GM12878 (cell line): ENCODE data around the gene CARD10. TPM values are rescaled to one million over a fixed set of nuclear protein-coding genes. Genes with fewer than 3 reads are reported as not detected.

Experiments used
- ATAC-seq: fragments of 200-7000 bp; cut with Tn5 transposase; 3 replicates; pipeline ENCODE4 v1.9.1; 2020; ENCODE audit warnings: mild to moderate bottlenecking, moderate library complexity
- BruUV-seq: library from RNA; stranded (reverse); fragments of 400-500 nt; replicated peaks from 2 replicates; lab custom pipeline; 2021; lab: Mats Ljungman, UMichigan
- CTCF ChIA-PET: fragments of 300-600 bp; sonication (Branson Sonifier 250); formaldehyde crosslinking; extraction: SDS; loops from one replicate; lab custom pipeline; 2021; ENCODE audit warnings: inconsistent platforms; lab: Yijun Ruan, JAX
- POLR2A ChIA-PET: fragments of 350-600 bp; formaldehyde crosslinking; extraction: SDS; loops from one replicate; lab custom pipeline; 2021; ENCODE audit warnings: inconsistent platforms; lab: Charles Lee
- RAD21 ChIA-PET: fragments of 300-600 bp; sonication (Branson Sonifier 250); formaldehyde crosslinking; loops from one replicate; lab custom pipeline; 2023; ENCODE audit warnings: antibody characterized with exemption; ENCODE audit not compliant: unreplicated experiment; lab: Charles Lee
- SMC1A ChIA-PET: fragments of 300-600 bp; sonication (Branson Sonifier 250); formaldehyde crosslinking; loops from one replicate; lab custom pipeline; 2023; ENCODE audit not compliant: unreplicated experiment, uncharacterized antibody; lab: Charles Lee
- DNase-seq: peaks from one replicate; pipeline ENCODE4 v3.0.0-alpha.2; 2011; ENCODE audit warnings: low read depth, low spot score
- FAIRE-seq: peaks from 3 replicates; lab custom pipeline; 2011; peaks lifted over from hg19 to GRCh38; lab: Jason Lieb, UNC
- H2AFZ ChIP-seq: 2 replicates; pipeline ENCODE4 v1.6.0; 2011; ENCODE audit warnings: low read depth, low read length, control low read depth; ENCODE audit not compliant: control insufficient read depth
- H3K27ac ChIP-seq: 2 replicates; pipeline ENCODE4 v1.5.1; 2011; ENCODE audit warnings: control low read depth; ENCODE audit not compliant: control insufficient read depth, insufficient read depth
- H3K27me3 ChIP-seq, 2 experiments: replicated peaks in 1 of 2; 2 replicates each; pipeline versions ENCODE4 v1.6.0 to v1.6.1; 2011; ENCODE audit warnings: low read length in 1 of 2; ENCODE audit not compliant: control insufficient read depth in 2 of 2, insufficient read depth in 2 of 2
- H3K36me3 ChIP-seq, 2 experiments: 2 replicates each; pipeline ENCODE4 v1.5.1; 2011; ENCODE audit warnings: low read length in 1 of 2; ENCODE audit not compliant: control insufficient read depth in 2 of 2, insufficient read depth in 2 of 2
- H3K4me1 ChIP-seq: 2 replicates; pipeline ENCODE4 v1.6.1; 2011; ENCODE audit warnings: mild to moderate bottlenecking, low read length, moderate library complexity, mixed read lengths; ENCODE audit not compliant: control insufficient read depth, insufficient read depth
- H3K4me2 ChIP-seq: 2 replicates; pipeline ENCODE4 v1.6.0; 2011; ENCODE audit warnings: control low read depth; ENCODE audit not compliant: control insufficient read depth, insufficient read depth
- H3K4me3 ChIP-seq: fragments of 200-600 bp; sonication (generic); 2 replicates; pipeline ENCODE4 v1.5.1; 2016
- H3K79me2 ChIP-seq: 2 replicates; pipeline ENCODE4 v1.6.0; 2011; ENCODE audit warnings: low read length; ENCODE audit not compliant: control insufficient read depth, insufficient read depth
- H3K9ac ChIP-seq: 2 replicates; pipeline ENCODE4 v1.8.0; 2011; ENCODE audit warnings: low read length, control low read depth, mixed read lengths; ENCODE audit not compliant: control insufficient read depth, insufficient read depth
- H3K9me3 ChIP-seq: replicated peaks from 3 replicates; pipeline ENCODE4 v1.5.1; 2011; ENCODE audit warnings: mild to moderate bottlenecking, low read length; ENCODE audit not compliant: control insufficient read depth, insufficient read depth
- H4K20me1 ChIP-seq: 2 replicates; pipeline ENCODE4 v1.6.0; 2011; ENCODE audit not compliant: control insufficient read depth, insufficient read depth
- CREM ChIP-seq: IDR thresholded peaks from 2 replicates; pipeline ENCODE4 v1.6.1; 2014; ENCODE audit warnings: antibody characterized with exemption, low read depth
- EGR1 ChIP-seq, 2 experiments: IDR thresholded peaks; 1 replicate in 1 of 2; 2 replicates in 1 of 2; pipeline ENCODE4 v1.6.1; 2011 to 2012; ENCODE audit warnings: low read depth in 2 of 2, low read length in 2 of 2, borderline replicate concordance in 1 of 2, mild to moderate bottlenecking in 1 of 2, moderate library complexity in 1 of 2
- FOXM1 ChIP-seq: IDR thresholded peaks from 2 replicates; pipeline ENCODE4 v1.6.1; 2012; ENCODE audit warnings: low read depth, mild to moderate bottlenecking, inconsistent platforms, low read length, moderate library complexity
- HCFC1 ChIP-seq: fragments of 150-350 bp; IDR thresholded peaks from 2 replicates; pipeline ENCODE4 v1.6.1; 2014; ENCODE audit warnings: low read length
- IRF4 ChIP-seq: IDR thresholded peaks from 2 replicates; pipeline ENCODE4 v1.6.1; 2011; ENCODE audit warnings: low read depth, low read length
- JUND ChIP-seq: IDR thresholded peaks from 2 replicates; pipeline ENCODE4 v1.6.1; 2012; ENCODE audit warnings: low read depth, mild to moderate bottlenecking, low read length, improper control_type of control experiment, moderate library complexity
- MYB ChIP-seq: fragments of 150-350 bp; IDR thresholded peaks from 2 replicates; pipeline ENCODE4 v1.6.1; 2014; ENCODE audit warnings: mild to moderate bottlenecking, low read depth, low read length, borderline replicate concordance
- NFXL1 ChIP-seq: fragments of 450-650 bp; IDR thresholded peaks from 2 replicates; pipeline ENCODE4 v1.6.1; 2017; ENCODE audit warnings: antibody characterized with exemption, mild to moderate bottlenecking, borderline replicate concordance
- PAX8 ChIP-seq: fragments of 450-650 bp; IDR thresholded peaks from 2 replicates; pipeline ENCODE4 v1.6.1; 2017; ENCODE audit warnings: mild to moderate bottlenecking, moderate library complexity
- SMAD5 ChIP-seq: IDR thresholded peaks from 2 replicates; pipeline ENCODE4 v1.6.1; 2016; ENCODE audit warnings: antibody characterized with exemption, low read depth
- SMARCA5 ChIP-seq: fragments of 450-650 bp; IDR thresholded peaks from 2 replicates; pipeline ENCODE4 v1.6.1; 2017; ENCODE audit warnings: mild to moderate bottlenecking
- TAF1 ChIP-seq: IDR thresholded peaks from 2 replicates; pipeline ENCODE4 v1.6.1; 2011; ENCODE audit warnings: mild to moderate bottlenecking, low read depth, low read length, borderline replicate concordance
- ZNF24 ChIP-seq: fragments of 450-650 bp; IDR thresholded peaks from 2 replicates; pipeline ENCODE4 v1.6.1; 2017; ENCODE audit warnings: antibody characterized with exemption, mild to moderate bottlenecking
- WGBS: methylation state at CpG from one replicate; pipeline ENCODE4 v1.1.6; 2016; ENCODE audit warnings: low lambda C conversion rate; ENCODE audit not compliant: insufficient replicate concordance, insufficient coverage; ENCODE audit errors: missing lambda C conversion rate; 5-methylcytosine and 5-hydroxymethylcytosine counted together
- in situ Hi-C: fragments of 300-500 bp; cut with MboI; formaldehyde crosslinking; loops from 9 replicates; pipeline ENCODE4 v1.14.3; 2018; ENCODE audit warnings: mixed read lengths
- intact Hi-C: fragments of 100-400 bp; cut with micrococcal nuclease; formaldehyde crosslinking; loops from one replicate; pipeline ENCODE4 v1.14.2; 2022; ENCODE audit not compliant: unreplicated experiment
- polyA plus RNA-seq, 11 experiments: library from polyadenylated mRNA; depleted of rRNA in 4 of 11; unstranded in 6 of 11; stranded (reverse) in 5 of 11; fragments of >200 nt; fragmentation: Nextera tagmentation in 4 of 11; fragmentation: Illumina TruSeq in 1 of 11; extraction: Ambion mirVana in 4 of 11; extraction: Trizol in 1 of 11; gene quantifications; 1 replicate in 1 of 11; 2 replicates in 10 of 11; pipeline versions ENCODE4 v1.2.1 to v1.2.3, GENCODE V29; 2011 to 2016; ENCODE audit warnings: inconsistent platforms in 2 of 11, missing spikeins in 2 of 11, low read depth in 1 of 11
- total RNA-seq, 4 experiments: library from RNA; depleted of rRNA in 3 of 4; stranded (reverse); fragments of >200 nt in 3 of 4; fragmentation: Illumina TruSeq in 1 of 4; extraction: Trizol in 1 of 4; gene quantifications; 2 replicates each; pipeline versions ENCODE4 v1.2.1 to v1.2.3, GENCODE V29; 2013 to 2021
- TF ChIP-seq, protein P1 (sequence below): IDR thresholded peaks from 2 replicates; pipeline ENCODE4 v1.6.1; 2011; ENCODE audit warnings: mild to moderate bottlenecking, low read depth, low read length, moderate library complexity; ENCODE audit not compliant: insufficient replicate concordance
- TF ChIP-seq, protein P2 (sequence below): IDR thresholded peaks from 2 replicates; pipeline ENCODE4 v1.6.1; 2012; ENCODE audit warnings: mild to moderate bottlenecking, low read depth, low read length

Gene CARD10
- total and polyA plus RNA-seq, 10 of the 15 experiments (the other 5 are each of a cell fraction or from before 2014, with no cell fraction given): 0.08 to 0.10 (median 0.10) TPM; not detected in 7

GRCh38 chr22:37456346-37456745, 62.9 kb downstream of the CARD10 start:
- WGBS: 63% methylated on average over 11 of the region's 17 CpGs
- POLR2A ChIA-PET: no interaction called here
- no peaks in the 10 kb centered on the region for H3K27me3 ChIP-seq
- RAD21 ChIA-PET: interaction anchor here (0.8 to 4.4 kb wide), 2 partner anchors 140 to 192 kb away, joined by 3 to 44 read pairs; no protein-coding TSS in a partner anchor
- no peak overlapping the region for H3K27ac ChIP-seq
- BruUV-seq: no TSS peak
- no peaks in the 10 kb centered on the region for H3K36me3 ChIP-seq
- no peak overlapping the region for H3K9ac ChIP-seq
- CTCF ChIA-PET: interaction anchor here (0.6 to 6.1 kb wide), 10 partner anchors 28 to 375 kb away, joined by 3 to 90 read pairs (median 3); no protein-coding TSS in a partner anchor
- SMC1A ChIA-PET: interaction anchor here (0.8 to 5.4 kb wide), 3 partner anchors 14 to 196 kb away, joined by 3 to 21 read pairs (median 3); no protein-coding TSS in a partner anchor
- ATAC-seq: no peak
- FAIRE-seq: no peak
- intact Hi-C loops: no loop called here
- H3K4me3 ChIP-seq: no peak overlapping the region
- H3K4me1 ChIP-seq: no peaks in the 10 kb centered on the region
- H3K79me2 ChIP-seq: no peaks in the 10 kb centered on the region
- no peak for TF ChIP-seq FOXM1
- TF ChIP-seq JUND: no peak
- TF ChIP-seq NFXL1: no peak
- TF ChIP-seq CREM: no peak
- TF ChIP-seq HCFC1: no peak
- TF ChIP-seq ZNF24: no peak
- TF ChIP-seq SMAD5: no peak
- TF ChIP-seq SMARCA5: no peak
- TF ChIP-seq EGR1 (IDR thresholded peaks at IDR 0.05; ENCODE audit: borderline replicate concordance in 1 of 2, low read depth in 2 of 2, low read length in 2 of 2): no peak
- TF ChIP-seq PAX8: no peak
- TF ChIP-seq, protein P1, sequence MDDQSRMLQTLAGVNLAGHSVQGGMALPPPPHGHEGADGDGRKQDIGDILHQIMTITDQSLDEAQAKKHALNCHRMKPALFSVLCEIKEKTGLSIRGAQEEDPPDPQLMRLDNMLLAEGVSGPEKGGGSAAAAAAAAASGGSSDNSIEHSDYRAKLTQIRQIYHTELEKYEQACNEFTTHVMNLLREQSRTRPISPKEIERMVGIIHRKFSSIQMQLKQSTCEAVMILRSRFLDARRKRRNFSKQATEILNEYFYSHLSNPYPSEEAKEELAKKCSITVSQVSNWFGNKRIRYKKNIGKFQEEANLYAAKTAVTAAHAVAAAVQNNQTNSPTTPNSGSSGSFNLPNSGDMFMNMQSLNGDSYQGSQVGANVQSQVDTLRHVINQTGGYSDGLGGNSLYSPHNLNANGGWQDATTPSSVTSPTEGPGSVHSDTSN: no peak
- no peak for TF ChIP-seq IRF4
- no peak for TF ChIP-seq MYB
- TF ChIP-seq, protein P2, sequence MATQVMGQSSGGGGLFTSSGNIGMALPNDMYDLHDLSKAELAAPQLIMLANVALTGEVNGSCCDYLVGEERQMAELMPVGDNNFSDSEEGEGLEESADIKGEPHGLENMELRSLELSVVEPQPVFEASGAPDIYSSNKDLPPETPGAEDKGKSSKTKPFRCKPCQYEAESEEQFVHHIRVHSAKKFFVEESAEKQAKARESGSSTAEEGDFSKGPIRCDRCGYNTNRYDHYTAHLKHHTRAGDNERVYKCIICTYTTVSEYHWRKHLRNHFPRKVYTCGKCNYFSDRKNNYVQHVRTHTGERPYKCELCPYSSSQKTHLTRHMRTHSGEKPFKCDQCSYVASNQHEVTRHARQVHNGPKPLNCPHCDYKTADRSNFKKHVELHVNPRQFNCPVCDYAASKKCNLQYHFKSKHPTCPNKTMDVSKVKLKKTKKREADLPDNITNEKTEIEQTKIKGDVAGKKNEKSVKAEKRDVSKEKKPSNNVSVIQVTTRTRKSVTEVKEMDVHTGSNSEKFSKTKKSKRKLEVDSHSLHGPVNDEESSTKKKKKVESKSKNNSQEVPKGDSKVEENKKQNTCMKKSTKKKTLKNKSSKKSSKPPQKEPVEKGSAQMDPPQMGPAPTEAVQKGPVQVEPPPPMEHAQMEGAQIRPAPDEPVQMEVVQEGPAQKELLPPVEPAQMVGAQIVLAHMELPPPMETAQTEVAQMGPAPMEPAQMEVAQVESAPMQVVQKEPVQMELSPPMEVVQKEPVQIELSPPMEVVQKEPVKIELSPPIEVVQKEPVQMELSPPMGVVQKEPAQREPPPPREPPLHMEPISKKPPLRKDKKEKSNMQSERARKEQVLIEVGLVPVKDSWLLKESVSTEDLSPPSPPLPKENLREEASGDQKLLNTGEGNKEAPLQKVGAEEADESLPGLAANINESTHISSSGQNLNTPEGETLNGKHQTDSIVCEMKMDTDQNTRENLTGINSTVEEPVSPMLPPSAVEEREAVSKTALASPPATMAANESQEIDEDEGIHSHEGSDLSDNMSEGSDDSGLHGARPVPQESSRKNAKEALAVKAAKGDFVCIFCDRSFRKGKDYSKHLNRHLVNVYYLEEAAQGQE: no peak
- no peak for TF ChIP-seq TAF1
- H2AFZ ChIP-seq: no peak overlapping the region
- no peak for DNase-seq
- no peak overlapping the region for H3K4me2 ChIP-seq
- H3K9me3 ChIP-seq: no peaks in the 10 kb centered on the region
- H4K20me1 ChIP-seq: 0 out of 2 replicates have a peak, but pooled peaks cover 2% of the 10 kb centered on the region
- in situ Hi-C loops: loop anchor here (5.0 kb wide), 2 partner anchors 139 to 194 kb away; no protein-coding TSS in a partner anchor
